Colonic mucosa (tissue), 4 donors: ENCODE results near the gene PHACTR3. TPM values are rescaled to one million over a fixed set of nuclear protein-coding genes. Genes with fewer than 3 reads are reported as not detected.

Source experiments
- DNase-seq: peaks from one replicate; pipeline ENCODE4 v3.0.0-alpha.2; 2020
- H3K27ac ChIP-seq: fragments of 200-600 bp; one replicate; pipeline ENCODE4 v1.8.0; 2021
- H3K27me3 ChIP-seq: fragments of 200-600 bp; one replicate; pipeline ENCODE4 v1.8.0; 2021
- H3K36me3 ChIP-seq: fragments of 200-600 bp; one replicate; pipeline ENCODE4 v1.8.0; 2021
- H3K4me1 ChIP-seq: fragments of 200-600 bp; one replicate; pipeline ENCODE4 v1.8.0; 2021; ENCODE audit warnings: mild to moderate bottlenecking
- H3K4me3 ChIP-seq: fragments of 200-600 bp; one replicate; pipeline ENCODE4 v1.8.0; 2021
- H3K9ac ChIP-seq, 2 donors: one replicate each; pipeline ENCODE4 v1.7.0; 2013; ENCODE audit warnings: control low read depth in 2 of 2, low read depth in 2 of 2, low read length in 2 of 2
- H3K9me3 ChIP-seq: fragments of 200-600 bp; one replicate; pipeline ENCODE4 v1.8.0; 2021
- CTCF ChIP-seq: fragments of 200-600 bp; IDR thresholded peaks from one replicate; pipeline ENCODE4 v1.8.0; 2022; ENCODE audit warnings: antibody characterized with exemption, mild to moderate bottlenecking
- intact Hi-C: fragments of 100-400 bp; cut with DNase I; formaldehyde crosslinking; loops from one replicate; pipeline ENCODE4 v1.14.1; 2022
- total RNA-seq, 2 donors: library from RNA; stranded (reverse); fragmentation: NEBNext Ultra II Directional in 1 of 2; extraction: Animal tissue kit (Norgen Biotek cat#: 25700) in 1 of 2; gene quantifications; one replicate each; pipeline ENCODE4 v1.2.1, GENCODE V29; 2021
- donor health status: healthy.
- donor health status: DM: no; HTN: no; CAD: no.
- donor health status: DM: no; HTN: no; CAD: no.

PHACTR3 gene
- total RNA-seq, 2 donors from 2014 or later = 0.44 to 0.53 TPM

- no peak for TF ChIP-seq CTCF
Observed at GRCh38 chr20:59605601-59606364, 1.4 kb downstream of the PHACTR3 start.

DNA sequence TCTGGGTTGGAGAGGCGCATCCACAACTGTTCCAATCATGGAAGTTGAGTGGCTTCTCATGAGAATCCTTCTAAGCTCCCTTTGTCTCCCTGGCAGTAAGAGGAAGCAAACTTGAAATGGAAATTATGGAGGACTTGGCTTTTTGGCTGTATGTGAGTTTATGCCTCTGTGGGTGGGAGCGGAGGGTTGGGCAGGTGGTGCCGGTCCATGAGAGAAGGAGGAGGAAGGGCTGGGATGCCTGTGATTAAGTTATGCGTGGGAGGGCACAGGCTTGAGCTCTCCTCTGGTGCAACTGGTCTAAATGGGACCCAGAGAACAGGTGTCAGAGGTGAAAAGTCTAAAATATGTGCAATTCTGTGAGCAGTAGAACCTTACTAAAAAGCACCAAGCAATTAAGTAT, 2.2 kb downstream of the PHACTR3 start:
- H3K27me3 ChIP-seq = peaks cover 45% of the 10 kb centered on the region
- TF ChIP-seq CTCF = no peak
- no peak overlapping the region for H3K27ac ChIP-seq
- H3K4me3 ChIP-seq = no peak overlapping the region
- no peaks in the 10 kb centered on the region for H3K36me3 ChIP-seq
- no peaks in the 10 kb centered on the region for H3K9me3 ChIP-seq
- intact Hi-C loops = no loop called here
- H3K4me1 ChIP-seq = no peaks in the 10 kb centered on the region
- no peak for DNase-seq
- H3K9ac ChIP-seq = no peak overlapping the region

More at GRCh38 chr20:59605601-59606364, 1.4 kb downstream of the PHACTR3 start:
- no peaks in the 10 kb centered on the region for H3K36me3 ChIP-seq
- H3K4me1 ChIP-seq = no peaks in the 10 kb centered on the region
- H3K27me3 ChIP-seq = peaks cover 45% of the 10 kb centered on the region
- H3K27ac ChIP-seq = no peak overlapping the region
- H3K9me3 ChIP-seq = no peaks in the 10 kb centered on the region
- DNase-seq = no peak
- H3K9ac ChIP-seq = no peak overlapping the region
- intact Hi-C loops = no loop called here
- no peak overlapping the region for H3K4me3 ChIP-seq

DNA sequence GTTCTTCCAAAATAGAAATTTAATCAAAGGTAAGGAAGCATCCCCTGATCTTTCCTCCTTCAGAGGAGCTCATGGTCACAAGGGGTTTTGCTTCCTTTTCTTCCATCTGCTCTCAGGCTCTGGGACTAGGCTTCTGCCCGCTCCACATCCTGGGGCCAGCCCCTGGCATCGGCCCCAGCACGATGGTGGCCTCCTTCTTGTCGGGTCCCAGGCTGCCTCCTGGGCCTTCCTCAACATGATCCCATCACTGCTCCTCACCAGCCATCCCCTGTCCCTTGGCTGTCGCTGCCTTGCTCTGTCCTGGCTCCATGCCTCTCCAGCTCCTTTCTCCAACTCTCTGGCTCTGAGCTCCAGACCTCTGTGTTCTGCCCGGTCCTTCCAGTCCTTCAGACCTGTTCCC, 4.1 kb downstream of the PHACTR3 start:
- H3K27me3 ChIP-seq = peaks cover 44% of the 10 kb centered on the region
- DNase-seq = no peak
- intact Hi-C loops = no loop called here

GRCh38 chr20:59608871-59609270, 4.5 kb downstream of the PHACTR3 start:
- Histone ChIP-seq H3K9me3 (no peaks in the 10 kb centered on the region), H3K4me3 (no peak overlapping the region), H3K36me3 (no peaks in the 10 kb centered on the region), H3K4me1 (no peaks in the 10 kb centered on the region), H3K9ac (no peak overlapping the region), H3K27me3 (peaks cover 39% of the 10 kb centered on the region), H3K27ac (no peak overlapping the region)
- no peak for DNase-seq
- intact Hi-C loops = no loop called here
- TF ChIP-seq CTCF = no peak

More for the DNA sequence above, 4.1 kb downstream of the PHACTR3 start:
- Histone ChIP-seq H3K9me3 (no peaks in the 10 kb centered on the region), H3K36me3 (no peaks in the 10 kb centered on the region), H3K4me3 (no peak overlapping the region), H3K27ac (no peak overlapping the region), H3K9ac (no peak overlapping the region), H3K4me1 (no peaks in the 10 kb centered on the region)
- no peak for TF ChIP-seq CTCF

DNA sequence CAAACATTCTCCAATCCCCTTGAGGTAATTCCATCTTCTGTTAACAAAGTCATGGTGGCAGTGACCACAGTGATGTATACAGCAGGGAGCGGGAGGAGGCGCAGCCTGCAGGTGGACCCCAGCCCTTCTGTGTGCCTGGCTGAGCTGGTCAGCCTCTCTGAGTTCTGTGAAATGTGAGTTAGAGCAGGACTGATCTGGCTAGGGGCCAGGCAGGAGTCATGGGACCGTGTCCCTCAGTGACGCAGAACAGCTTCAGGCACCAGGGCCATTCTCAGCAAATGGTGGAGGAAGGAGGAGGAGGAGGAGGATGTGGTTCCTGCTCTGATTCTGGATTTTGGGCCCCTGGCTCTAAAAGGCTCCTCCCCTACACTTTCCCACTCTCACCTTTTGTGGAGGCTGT, 6.9 kb downstream of the PHACTR3 start:
- Histone ChIP-seq H3K9ac (no peak overlapping the region), H3K27me3 (peaks cover 22% of the 10 kb centered on the region), H3K4me3 (no peak overlapping the region), H3K36me3 (no peaks in the 10 kb centered on the region), H3K27ac (no peak overlapping the region), H3K4me1 (no peaks in the 10 kb centered on the region), H3K9me3 (no peaks in the 10 kb centered on the region)
- TF ChIP-seq CTCF = no peak
- no peak for DNase-seq
- intact Hi-C loops = no loop called here
